ENCODE data around the gene PLAAT2.

DNA sequence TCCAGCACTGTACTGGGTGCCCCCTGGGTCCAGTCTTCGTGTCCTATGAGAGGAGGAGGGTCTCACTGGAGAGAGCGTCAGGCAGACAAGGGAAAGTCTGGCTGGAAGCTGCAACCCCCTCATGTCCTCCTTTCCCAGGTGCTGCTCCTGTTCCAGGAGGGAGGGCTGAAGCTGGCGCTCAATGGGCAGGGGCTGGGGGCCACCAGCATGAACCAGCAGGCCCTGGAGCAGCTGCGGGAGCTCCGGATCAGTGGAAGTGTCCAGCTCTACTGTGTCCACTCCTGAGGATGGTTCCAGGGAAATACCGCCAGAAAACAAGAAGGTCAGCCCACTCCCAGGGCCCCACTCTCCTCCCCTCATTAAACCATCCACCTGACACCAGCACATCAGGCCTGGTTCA, 47.1 kb downstream of the PLAAT2 start:
- TF ChIP-seq POLR2A (IDR thresholded peaks at IDR 0.05; ENCODE audit: low read depth, low read length) = no peak
- TF ChIP-seq TAF1 (IDR thresholded peaks at IDR 0.05; ENCODE audit: borderline replicate concordance, low read depth, low read length) = no peak
- TF ChIP-seq POLR2AphosphoS5 (IDR thresholded peaks at IDR 0.05; ENCODE audit: low read depth, low read length) = no peak

Measured in GM12892 (cell line).